PC-9 (cell line): ENCODE measurements around the gene RNF20. TPM values are rescaled to one million over a fixed set of nuclear protein-coding genes. Genes with fewer than 3 reads are reported as not detected.

Experiments
- BruUV-seq: library from RNA; stranded (reverse); fragments of 400-500 nt; replicated peaks from 2 replicates; lab custom pipeline; 2021; lab: Mats Ljungman, UMichigan
- CTCF ChIA-PET: fragments of 300-600 bp; sonication (Branson Sonifier 250); formaldehyde crosslinking; loops from one replicate; lab custom pipeline; 2022; ENCODE audit warnings: antibody characterized with exemption; lab: Charles Lee
- POLR2A ChIA-PET: fragments of 300-600 bp; sonication (Branson Sonifier 250); formaldehyde crosslinking; loops from one replicate; lab custom pipeline; 2022; ENCODE audit warnings: antibody characterized with exemption; ENCODE audit not compliant: unreplicated experiment; lab: Charles Lee
- DNase-seq, 2 experiments: peaks; one replicate each; pipeline versions ENCODE4 v3.0.0 to v3.0.0-alpha.2; 2015 to 2022; ENCODE audit warnings: mixed read lengths in 1 of 2
- H2AFZ ChIP-seq: fragments of 200-600 bp; sonication (generic); 2 replicates; pipeline ENCODE4 v1.8.1; 2017; ENCODE audit warnings: antibody characterized with exemption
- H3F3A ChIP-seq: fragments of 200-600 bp; sonication (generic); 2 replicates; pipeline ENCODE4 v1.8.1; 2017; ENCODE audit warnings: antibody characterized with exemption, mild to moderate bottlenecking, low read depth; ENCODE audit not compliant: insufficient read depth
- H3K27ac ChIP-seq: fragments of 200-600 bp; sonication (generic); 2 replicates; pipeline ENCODE4 v1.6.1; 2016; ENCODE audit warnings: mixed run types
- H3K27me3 ChIP-seq: fragments of 200-600 bp; sonication (generic); 2 replicates; pipeline ENCODE4 v1.6.1; 2016; ENCODE audit warnings: low read depth, mixed run types; ENCODE audit not compliant: insufficient read depth
- H3K36me3 ChIP-seq: fragments of 200-600 bp; sonication (generic); 2 replicates; pipeline ENCODE4 v1.6.1; 2016; ENCODE audit warnings: low read depth, mixed run types
- H3K4me1 ChIP-seq: fragments of 200-600 bp; sonication (generic); replicated peaks from 2 replicates; pipeline ENCODE4 v1.6.1; 2016; ENCODE audit warnings: mixed run types; ENCODE audit not compliant: insufficient read depth
- H3K4me2 ChIP-seq: fragments of 200-600 bp; sonication (generic); 2 replicates; pipeline ENCODE4 v1.6.1; 2017; ENCODE audit warnings: mixed run types
- H3K4me3 ChIP-seq: fragments of 200-600 bp; sonication (generic); 2 replicates; pipeline ENCODE4 v1.6.1; 2016; ENCODE audit warnings: mixed run types
- H3K79me2 ChIP-seq: fragments of 200-600 bp; sonication (generic); 2 replicates; pipeline ENCODE4 v1.6.1; 2017; ENCODE audit warnings: low read depth, mixed run types
- H3K9me2 ChIP-seq: fragments of 200-600 bp; sonication (generic); 2 replicates; pipeline ENCODE4 v1.8.1; 2017; ENCODE audit warnings: mild to moderate bottlenecking; ENCODE audit not compliant: insufficient read depth
- H3K9me3 ChIP-seq: fragments of 200-600 bp; sonication (generic); 2 replicates; pipeline ENCODE4 v1.8.1; 2016; ENCODE audit warnings: low read depth; ENCODE audit not compliant: insufficient read depth
- H4K20me1 ChIP-seq: fragments of 200-600 bp; sonication (generic); 2 replicates; pipeline ENCODE4 v1.8.1; 2017; ENCODE audit not compliant: insufficient read depth
- CTCF ChIP-seq: fragments of 200-600 bp; sonication (generic); conservative IDR thresholded peaks from 2 replicates; pipeline ENCODE4 v1.6.1; 2017; ENCODE audit warnings: mixed run types, antibody characterized with exemption, mild to moderate bottlenecking, moderate library complexity
- EZH2 ChIP-seq: fragments of 200-600 bp; sonication (generic); IDR thresholded peaks from 2 replicates; pipeline ENCODE4 v1.8.0; 2017; ENCODE audit warnings: antibody characterized with exemption, low read depth
- intact Hi-C: fragments of 100-400 bp; cut with micrococcal nuclease; formaldehyde crosslinking; loops from one replicate; pipeline ENCODE4 v1.10.0; 2022; ENCODE audit not compliant: unreplicated experiment
- total RNA-seq: library from RNA; stranded (reverse); gene quantifications from 2 replicates; pipeline ENCODE4 v1.2.3, GENCODE V29; 2021

Gene RNF20
- total RNA-seq, 1 experiment from 2014 or later = 55.8 TPM

GRCh38 chr9:101562966-101563365 lies 29.3 kb downstream of the RNF20 start:
- Histone ChIP-seq H2AFZ (no peak overlapping the region), H3K27ac (no peak overlapping the region), H3K9me3 (no peaks in the 10 kb centered on the region), H3K4me1 (no peaks in the 10 kb centered on the region), H4K20me1 (0 out of 2 replicates have a peak, but pooled peaks cover 5% of the 10 kb centered on the region), H3K4me3 (no peak overlapping the region), H3K4me2 (no peak overlapping the region), H3K36me3 (peaks cover 25% of the 10 kb centered on the region; the same call in 1 of the 2 replicates), H3K79me2 (no peaks in the 10 kb centered on the region), H3K27me3 (no peaks in the 10 kb centered on the region), H3F3A (no peaks in the 10 kb centered on the region), H3K9me2 (no peaks in the 10 kb centered on the region)
- BruUV-seq = no TSS peak
- intact Hi-C loops = no loop called here
- DNase-seq = no peak
- TF ChIP-seq EZH2 = no peak
- TF ChIP-seq CTCF = no peak
- ChIA-PET CTCF (no interaction called here), POLR2A (no interaction called here)

DNA sequence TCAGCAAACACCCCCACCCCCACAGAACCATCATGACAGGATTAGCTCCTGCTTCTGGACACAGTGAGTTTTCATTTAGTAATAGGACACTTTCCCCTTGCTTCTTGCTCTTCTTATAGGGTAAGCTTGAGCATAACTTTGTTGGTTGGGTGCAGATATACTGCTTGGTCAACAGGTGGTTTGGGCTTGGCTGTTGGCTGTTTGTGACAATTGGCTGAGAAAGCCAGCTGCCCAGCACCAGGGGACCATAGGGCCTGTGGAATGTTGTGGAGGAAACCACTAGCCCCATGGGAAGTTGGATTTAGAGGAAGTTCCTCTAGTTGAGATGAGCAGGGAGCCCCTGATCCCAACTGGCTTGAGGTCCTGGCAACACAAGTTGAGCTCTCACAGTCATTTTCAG lies 30.6 kb downstream of the RNF20 start:
- Histone ChIP-seq H3K4me2 (no peak overlapping the region), H3K4me1 (no peaks in the 10 kb centered on the region), H3K4me3 (no peak overlapping the region), H3K9me2 (no peaks in the 10 kb centered on the region), H3K27ac (no peak overlapping the region), H3K9me3 (no peaks in the 10 kb centered on the region), H3K36me3 (peaks cover 19% of the 10 kb centered on the region; the same call in 1 of the 2 replicates), H3K79me2 (no peaks in the 10 kb centered on the region), H3F3A (no peaks in the 10 kb centered on the region), H2AFZ (no peak overlapping the region), H3K27me3 (no peaks in the 10 kb centered on the region), H4K20me1 (0 out of 2 replicates have a peak, but pooled peaks cover 5% of the 10 kb centered on the region)
- ChIA-PET CTCF (no interaction called here), POLR2A (no interaction called here)
- no TSS peak for BruUV-seq
- intact Hi-C loops = no loop called here
- no peak for DNase-seq
- TF ChIP-seq CTCF = no peak
- TF ChIP-seq EZH2 = no peak

DNA sequence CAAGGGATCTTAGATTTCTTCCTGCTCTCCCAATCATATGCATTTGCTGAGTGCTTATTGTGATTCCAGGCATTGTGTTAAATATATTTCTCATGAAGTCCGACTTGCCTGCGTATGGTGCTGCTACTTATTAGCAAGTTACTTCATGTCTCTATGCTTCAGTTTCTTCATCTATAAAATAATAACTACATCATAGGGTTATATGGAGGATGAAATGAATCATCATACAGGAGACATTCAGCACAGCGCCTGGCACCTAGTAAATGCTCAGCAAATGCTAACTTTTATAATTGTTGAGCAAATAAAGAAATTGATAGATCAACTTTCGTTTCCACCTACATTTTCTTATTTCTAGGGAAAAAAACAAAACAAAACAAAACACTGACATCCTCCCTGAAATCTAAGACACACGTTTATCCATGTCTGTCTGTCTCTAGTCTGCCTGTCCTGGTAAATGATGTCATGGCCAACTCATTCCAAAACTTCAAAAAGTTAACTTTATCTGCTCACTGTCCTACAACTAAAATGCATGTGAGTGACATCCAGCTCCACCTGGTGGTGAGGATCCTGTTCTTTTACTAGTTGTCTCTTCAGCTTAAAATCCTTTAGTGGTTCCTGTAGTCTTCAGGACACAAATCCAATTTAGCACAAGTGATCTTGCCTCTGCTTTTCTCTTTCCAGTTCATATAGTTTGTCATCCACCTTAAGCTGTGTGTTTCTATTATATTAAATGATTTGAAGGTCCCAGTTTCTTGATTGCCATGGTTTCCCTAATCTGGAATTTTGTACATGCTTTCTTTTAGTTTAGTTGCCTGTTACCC lies 33.5 kb downstream of the RNF20 start:
- BruUV-seq = no TSS peak
- no peak overlapping the region for H3K4me3 ChIP-seq
- H3K27ac ChIP-seq = no peak overlapping the region
- H3F3A ChIP-seq = no peaks in the 10 kb centered on the region
- peaks cover 10% of the 10 kb centered on the region; the same call in 1 of the 2 replicates for H3K36me3 ChIP-seq
- H3K4me1 ChIP-seq = no peaks in the 10 kb centered on the region
- no peak overlapping the region for H3K4me2 ChIP-seq
- H3K9me3 ChIP-seq = no peaks in the 10 kb centered on the region
- H3K79me2 ChIP-seq = no peaks in the 10 kb centered on the region
- H2AFZ ChIP-seq = no peak overlapping the region
- CTCF ChIA-PET = interaction anchor here (1.1 kb wide), 1 partner anchor 108 kb away, joined by 3 read pairs; no protein-coding TSS in a partner anchor
- peak; percentile 62 for TF ChIP-seq CTCF
- TF ChIP-seq EZH2 = no peak
- POLR2A ChIA-PET = interaction anchor here (0.6 kb wide), 1 partner anchor 18 kb away, joined by 4 read pairs; no protein-coding TSS in a partner anchor
- intact Hi-C loops = no loop called here
- H4K20me1 ChIP-seq = 0 out of 2 replicates have a peak, but pooled peaks cover 5% of the 10 kb centered on the region
- DNase-seq = no peak
- H3K9me2 ChIP-seq = no peaks in the 10 kb centered on the region
- no peaks in the 10 kb centered on the region for H3K27me3 ChIP-seq
